Measurements from ENCODE around the gene ITFG2.
"Not testable (repeated sequence)": the region's sequence is repeated elsewhere in the genome, so short reads cannot be mapped to it uniquely, and the experiment has no call there.

The ITFG2 gene

GRCh38 chr12:2832550-2833127, 20.2 kb downstream of the ITFG2 start:
- DNase-seq: no peak

GRCh38 chr12:2833327-2833726, 20.9 kb downstream of the ITFG2 start:
- DNase-seq: no peak

GRCh38 chr12:2833810-2834209, 21.3 kb downstream of the ITFG2 start:
- no peak for DNase-seq

GRCh38 chr12:2834581-2835491, 22.4 kb downstream of the ITFG2 start, which contains the start of gene NRIP2:
Gene NRIP2, minus strand, starts transcription at chr12:2835035. Its CDS starts 52 bp downstream, at chr12:2834983.
- no peak for DNase-seq

GRCh38 chr12:2835691-2836403, 23.4 kb downstream of the ITFG2 start:
- DNase-seq: peak; percentile 15

GRCh38 chr12:2836574-2836973, 24.1 kb downstream of the ITFG2 start:
- no peak for DNase-seq

GRCh38 chr12:2841056-2841650, 28.7 kb downstream of the ITFG2 start:
- no peak for DNase-seq

GRCh38 chr12:2842948-2843347, 30.5 kb downstream of the ITFG2 start:
- DNase-seq: no peak

- DNase-seq: no peak
These were observed 32.3 kb downstream of the ITFG2 start for GRCh38 chr12:2844786-2845185.

- no peak for DNase-seq
These were observed 32.8 kb downstream of the ITFG2 start for GRCh38 chr12:2845280-2845679.

- DNase-seq: no peak
These were observed 39.5 kb downstream of the ITFG2 start for GRCh38 chr12:2851931-2852330.

GRCh38 chr12:2853626-2854025, 41.2 kb downstream of the ITFG2 start:
- DNase-seq: peak; percentile 33

- DNase-seq: no peak
These were observed 42.4 kb downstream of the ITFG2 start for GRCh38 chr12:2854669-2855453.

GRCh38 chr12:2855546-2855945, 43.1 kb downstream of the ITFG2 start:
- DNase-seq: no peak

GRCh38 chr12:2856051-2856450, 43.6 kb downstream of the ITFG2 start:
- no peak for DNase-seq

GRCh38 chr12:2857021-2857431, 44.6 kb downstream of the ITFG2 start, which contains the start of gene TEX52:
Gene TEX52, minus strand, starts transcription at chr12:2857039. Its CDS starts 13 bp downstream, at chr12:2857026.
- DNase-seq: no peak

GRCh38 chr12:2857576-2857975, 45.1 kb downstream of the ITFG2 start:
- no peak for DNase-seq

- no peak for DNase-seq
These were observed 45.9 kb downstream of the ITFG2 start for GRCh38 chr12:2858334-2858733.

- no peak for DNase-seq
These were observed 46.5 kb downstream of the ITFG2 start for GRCh38 chr12:2858944-2859421.

- no peak for DNase-seq
These were observed 47.7 kb downstream of the ITFG2 start for GRCh38 chr12:2860170-2860569.

- no peak for DNase-seq
These were observed 50.4 kb downstream of the ITFG2 start for GRCh38 chr12:2862876-2863275.

- DNase-seq: not testable (repeated sequence)
These were observed 50.9 kb downstream of the ITFG2 start for GRCh38 chr12:2863402-2863801.
